WI38 (cell line): Measurements from ENCODE around the gene ANO6.

Source experiments
- H3K4me3 ChIP-seq: 2 replicates; pipeline ENCODE4 v1.5.1; 2011; ENCODE audit warnings: low read depth, mild to moderate bottlenecking, control low read depth, low read length
- TF ChIP-seq, protein P1 (sequence below): IDR thresholded peaks from 2 replicates; pipeline ENCODE4 v1.5.1; 2012; ENCODE audit warnings: low read depth, mild to moderate bottlenecking, control low read depth, low read length

ANO6 gene

DNA sequence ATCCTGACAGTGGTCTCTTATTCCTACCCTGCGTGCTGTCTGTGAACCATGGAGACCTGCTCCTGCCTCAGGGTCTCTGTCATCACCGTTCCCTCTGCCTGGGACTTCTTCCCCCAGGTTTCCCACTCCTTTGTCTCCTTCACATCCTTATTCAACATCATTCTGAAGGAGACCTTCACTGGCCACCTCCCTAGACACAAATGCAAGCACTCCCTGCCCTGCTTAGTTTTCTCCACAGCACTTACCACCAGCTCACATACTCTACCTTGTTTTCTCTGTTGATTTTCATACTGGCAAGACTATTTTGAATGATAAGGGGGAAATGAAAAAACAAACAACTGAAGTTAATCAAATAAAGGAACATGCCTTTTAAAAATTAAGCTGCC is 192.8 kb downstream of the ANO6 start:
- TF ChIP-seq, protein P1, sequence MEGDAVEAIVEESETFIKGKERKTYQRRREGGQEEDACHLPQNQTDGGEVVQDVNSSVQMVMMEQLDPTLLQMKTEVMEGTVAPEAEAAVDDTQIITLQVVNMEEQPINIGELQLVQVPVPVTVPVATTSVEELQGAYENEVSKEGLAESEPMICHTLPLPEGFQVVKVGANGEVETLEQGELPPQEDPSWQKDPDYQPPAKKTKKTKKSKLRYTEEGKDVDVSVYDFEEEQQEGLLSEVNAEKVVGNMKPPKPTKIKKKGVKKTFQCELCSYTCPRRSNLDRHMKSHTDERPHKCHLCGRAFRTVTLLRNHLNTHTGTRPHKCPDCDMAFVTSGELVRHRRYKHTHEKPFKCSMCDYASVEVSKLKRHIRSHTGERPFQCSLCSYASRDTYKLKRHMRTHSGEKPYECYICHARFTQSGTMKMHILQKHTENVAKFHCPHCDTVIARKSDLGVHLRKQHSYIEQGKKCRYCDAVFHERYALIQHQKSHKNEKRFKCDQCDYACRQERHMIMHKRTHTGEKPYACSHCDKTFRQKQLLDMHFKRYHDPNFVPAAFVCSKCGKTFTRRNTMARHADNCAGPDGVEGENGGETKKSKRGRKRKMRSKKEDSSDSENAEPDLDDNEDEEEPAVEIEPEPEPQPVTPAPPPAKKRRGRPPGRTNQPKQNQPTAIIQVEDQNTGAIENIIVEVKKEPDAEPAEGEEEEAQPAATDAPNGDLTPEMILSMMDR, result no peak

DNA sequence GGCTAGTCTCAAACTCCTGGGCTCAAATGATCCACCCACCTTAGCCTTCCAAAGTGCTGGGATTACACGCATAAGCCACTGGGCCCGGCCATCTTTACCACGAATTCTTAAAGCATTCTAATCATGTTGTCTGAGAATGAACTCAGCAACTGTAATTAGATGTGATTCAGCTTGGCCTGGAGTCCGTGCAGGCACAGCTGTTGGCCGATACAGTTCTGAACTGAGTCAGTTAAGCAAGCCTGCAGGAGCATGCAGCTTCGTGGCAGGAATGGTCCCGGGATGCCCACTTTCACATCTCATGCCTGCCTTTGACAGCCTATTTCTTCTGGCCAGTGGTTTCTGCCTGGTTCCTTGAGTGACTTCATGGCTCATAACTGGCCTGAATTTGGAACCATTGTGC is 194.1 kb downstream of the ANO6 start:
- TF ChIP-seq, protein P1, result no peak
- H3K4me3 ChIP-seq, result no peak overlapping the region

More for the DNA sequence above, 192.8 kb downstream of the ANO6 start:
- no peak overlapping the region for H3K4me3 ChIP-seq

DNA sequence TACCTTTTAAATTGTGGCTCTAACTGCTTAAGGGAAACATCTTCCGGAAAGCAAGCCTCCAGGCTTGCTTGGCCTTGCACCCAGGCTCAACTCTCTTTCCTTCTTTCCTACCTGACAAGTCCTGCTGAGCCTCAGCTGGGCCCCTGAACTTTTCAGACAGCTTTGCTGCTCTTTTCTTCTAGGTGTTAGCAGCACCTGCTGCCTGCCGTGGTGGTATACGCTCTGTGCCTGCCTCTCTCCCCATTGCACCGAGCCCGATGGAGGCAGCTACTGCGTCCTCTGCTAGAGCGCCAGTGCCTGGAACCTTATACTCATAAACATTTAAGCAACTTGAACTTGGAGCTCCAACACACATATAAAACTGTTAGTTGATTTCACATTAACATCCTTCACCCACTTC is 195.7 kb downstream of the ANO6 start:
- TF ChIP-seq, protein P1, result no peak
- H3K4me3 ChIP-seq, result no peak overlapping the region

DNA sequence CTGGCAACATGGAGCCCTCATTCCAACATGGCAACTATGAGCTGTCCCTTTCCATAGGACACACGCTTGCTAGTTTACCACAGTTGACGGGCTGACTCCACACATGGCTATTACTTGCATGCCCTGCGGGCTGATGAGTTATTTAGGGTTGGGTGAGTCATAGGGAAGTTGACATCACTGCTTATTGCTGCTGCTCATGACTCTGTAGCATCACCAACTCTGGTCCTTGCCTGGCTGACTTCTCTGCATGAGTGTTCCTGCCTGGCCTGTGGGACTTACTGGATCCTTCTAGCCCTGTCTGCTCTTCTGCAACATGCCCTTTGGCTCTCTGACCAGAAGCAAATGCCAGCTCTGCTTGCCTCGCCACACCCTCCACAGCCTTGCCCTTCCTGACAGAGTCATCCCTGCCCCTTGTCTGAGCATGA is 199.5 kb downstream of the ANO6 start:
- no peak overlapping the region for H3K4me3 ChIP-seq

DNA sequence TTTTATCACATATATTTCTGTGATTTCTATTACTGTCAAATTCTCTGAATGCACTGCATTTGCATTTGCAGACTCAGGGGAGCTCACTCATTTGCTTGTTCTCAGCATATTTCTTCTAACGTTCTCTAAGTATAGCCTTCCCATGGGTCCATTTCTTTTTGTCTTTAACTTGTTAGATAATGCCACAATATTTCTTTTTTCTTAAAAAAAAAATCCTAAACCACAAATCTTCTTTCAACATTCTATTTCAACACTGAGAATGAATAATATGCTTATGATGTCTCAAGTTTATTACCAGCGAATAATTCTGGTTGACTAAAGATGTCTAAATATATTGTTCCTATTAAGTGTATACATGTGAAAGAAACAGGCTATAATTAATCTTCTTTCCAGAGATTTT is 200.2 kb downstream of the ANO6 start:
- TF ChIP-seq, protein P1, result no peak

More for the DNA sequence above, 199.5 kb downstream of the ANO6 start:
- TF ChIP-seq, protein P1, result no peak

DNA sequence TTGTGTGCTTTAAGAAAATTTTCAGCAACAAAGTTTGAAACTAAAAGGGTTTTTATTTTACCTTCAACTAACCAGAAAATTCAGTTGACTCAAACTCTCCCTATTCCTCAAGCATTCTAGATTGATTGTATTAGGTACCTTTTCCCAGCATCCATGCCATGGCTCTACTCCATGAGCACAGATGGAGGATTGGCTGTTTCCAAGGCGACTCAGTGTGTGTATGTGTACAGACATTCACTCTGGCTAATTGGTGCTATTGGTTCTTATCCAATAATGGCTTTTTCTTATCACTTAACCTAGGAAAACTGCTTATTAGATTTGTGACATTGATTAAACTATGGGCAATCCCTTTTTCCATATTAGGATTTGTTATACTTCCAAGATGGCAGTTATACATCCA is 202.6 kb downstream of the ANO6 start:
- TF ChIP-seq, protein P1, result no peak
- H3K4me3 ChIP-seq, result no peak overlapping the region

More for the DNA sequence above, 200.2 kb downstream of the ANO6 start:
- no peak overlapping the region for H3K4me3 ChIP-seq

DNA sequence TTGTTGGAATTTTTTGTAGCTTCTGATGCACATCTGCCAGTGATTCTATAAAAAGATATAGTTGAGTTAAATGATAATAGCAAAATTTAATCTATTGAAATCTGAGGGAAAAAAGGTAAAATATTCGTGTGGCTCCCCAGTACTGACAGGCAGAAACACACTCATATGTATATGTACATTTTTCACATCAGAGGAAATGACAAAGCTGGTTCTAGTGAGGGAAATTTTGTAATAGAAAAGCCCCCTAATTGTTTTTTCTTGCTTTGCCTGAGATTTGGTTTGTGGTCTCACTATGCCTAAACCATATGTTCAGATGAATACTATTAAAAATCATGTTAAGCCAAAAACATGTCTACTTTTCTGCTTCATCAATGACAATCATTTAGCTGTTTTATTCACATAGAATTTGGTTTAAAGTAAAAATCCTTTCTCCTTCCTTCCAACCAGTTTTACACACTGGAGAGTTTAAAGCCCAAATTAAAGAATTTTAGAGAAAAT is 203.5 kb downstream of the ANO6 start:
- TF ChIP-seq, protein P1, result no peak
- no peak overlapping the region for H3K4me3 ChIP-seq
